ENCODE measurements around the gene ZNF277. TPM values are rescaled to one million over a fixed set of nuclear protein-coding genes. Genes with fewer than 3 reads are reported as not detected.

Gene ZNF277
- total RNA-seq, 6 experiments from 2014 or later, result 11.2 to 20.9 (median 13.1) TPM

- Histone ChIP-seq H3K27ac (peak overlapping the region in 1 of 3 donors; percentile 69), H3K9me3 (no peaks in the 10 kb centered on the region), H3K4me3 (no peak overlapping the region), H3K4me1 (peaks cover 0 to 51% (median 7%) of the 10 kb centered on the region in 4 donors), H3K27me3 (no peaks in the 10 kb centered on the region), H3K36me3 (no peaks in the 10 kb centered on the region)
- intact Hi-C loops (cut with DNase I), result no loop called here
- WGBS (ENCODE audit: insufficient coverage, low coverage, low lambda C conversion rate, missing lambda C conversion rate), result 90% methylated on average over 2 of the region's 2 CpGs
- DNase-seq, result no peak
- ATAC-seq, result peak in 1 of 4 donors; percentile 11
- TF ChIP-seq, protein P1, sequence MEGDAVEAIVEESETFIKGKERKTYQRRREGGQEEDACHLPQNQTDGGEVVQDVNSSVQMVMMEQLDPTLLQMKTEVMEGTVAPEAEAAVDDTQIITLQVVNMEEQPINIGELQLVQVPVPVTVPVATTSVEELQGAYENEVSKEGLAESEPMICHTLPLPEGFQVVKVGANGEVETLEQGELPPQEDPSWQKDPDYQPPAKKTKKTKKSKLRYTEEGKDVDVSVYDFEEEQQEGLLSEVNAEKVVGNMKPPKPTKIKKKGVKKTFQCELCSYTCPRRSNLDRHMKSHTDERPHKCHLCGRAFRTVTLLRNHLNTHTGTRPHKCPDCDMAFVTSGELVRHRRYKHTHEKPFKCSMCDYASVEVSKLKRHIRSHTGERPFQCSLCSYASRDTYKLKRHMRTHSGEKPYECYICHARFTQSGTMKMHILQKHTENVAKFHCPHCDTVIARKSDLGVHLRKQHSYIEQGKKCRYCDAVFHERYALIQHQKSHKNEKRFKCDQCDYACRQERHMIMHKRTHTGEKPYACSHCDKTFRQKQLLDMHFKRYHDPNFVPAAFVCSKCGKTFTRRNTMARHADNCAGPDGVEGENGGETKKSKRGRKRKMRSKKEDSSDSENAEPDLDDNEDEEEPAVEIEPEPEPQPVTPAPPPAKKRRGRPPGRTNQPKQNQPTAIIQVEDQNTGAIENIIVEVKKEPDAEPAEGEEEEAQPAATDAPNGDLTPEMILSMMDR (IDR thresholded peaks at IDR 0.05), result no peak
- no peak for TF ChIP-seq POLR2A (IDR thresholded peaks at IDR 0.05)
Observed at GRCh38 chr7:112212571-112212970, 6.1 kb downstream of the ZNF277 start.

- 75% methylated on average over 1 of the region's 1 CpG for WGBS (ENCODE audit: insufficient coverage, low coverage, low lambda C conversion rate, missing lambda C conversion rate)
- intact Hi-C loops (cut with DNase I), result no loop called here
- no peak overlapping the region for H3K4me3 ChIP-seq
Observed at GRCh38 chr7:112213735-112214134, 7.2 kb downstream of the ZNF277 start.

DNA sequence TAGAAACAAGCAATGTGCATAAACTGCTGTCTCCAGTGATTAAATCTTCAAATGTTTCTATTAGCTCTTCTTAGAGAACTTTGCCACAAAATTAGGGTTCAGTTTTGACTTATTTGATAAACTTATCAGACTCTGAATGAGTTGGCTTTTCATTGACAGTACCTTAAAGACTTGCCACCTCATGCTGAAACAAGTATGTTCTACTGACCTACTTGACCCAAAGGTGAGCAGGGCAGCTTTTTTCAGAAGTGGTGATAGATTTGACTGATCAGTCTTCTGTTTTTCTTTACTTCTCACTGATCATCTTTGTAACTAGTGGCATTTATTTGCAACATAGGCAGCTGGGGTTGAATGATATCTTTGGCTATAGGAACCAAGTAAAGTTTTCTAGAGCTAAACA is 7.8 kb downstream of the ZNF277 start:
- ATAC-seq, result no peak

More at GRCh38 chr7:112213735-112214134, 7.2 kb downstream of the ZNF277 start:
- DNase-seq (no peak), ATAC-seq (no peak)
- Histone ChIP-seq H3K27me3 (no peaks in the 10 kb centered on the region), H3K27ac (no peak overlapping the region), H3K9me3 (no peaks in the 10 kb centered on the region), H3K4me1 (peaks cover 0 to 45% (median 7%) of the 10 kb centered on the region in 4 donors), H3K36me3 (no peaks in the 10 kb centered on the region)
- TF ChIP-seq POLR2A (IDR thresholded peaks at IDR 0.05), result no peak

DNA sequence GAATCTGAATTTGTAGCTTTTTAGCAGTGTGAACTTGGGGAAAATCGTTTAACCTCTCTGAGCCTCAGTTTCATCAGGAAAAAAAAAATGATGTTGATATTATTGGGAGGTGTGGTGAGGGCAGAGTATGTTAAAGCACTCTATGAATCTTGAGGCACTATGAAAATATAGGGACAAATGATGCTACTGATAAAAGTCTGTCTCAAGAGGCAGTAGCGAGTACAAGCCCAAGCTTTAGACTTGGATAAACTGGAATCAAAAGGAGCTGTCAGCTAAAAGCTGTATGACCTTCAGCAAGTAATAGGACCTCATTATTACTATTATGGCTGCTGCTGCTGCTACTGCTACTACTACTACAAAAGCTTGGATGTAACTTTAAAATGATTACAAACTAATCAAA is 8.4 kb downstream of the ZNF277 start:
- TF ChIP-seq, protein P1 (IDR thresholded peaks at IDR 0.05), result no peak
- no peak for TF ChIP-seq POLR2A (IDR thresholded peaks at IDR 0.05)

More for the DNA sequence above, 7.8 kb downstream of the ZNF277 start:
- Histone ChIP-seq H3K36me3 (no peaks in the 10 kb centered on the region), H3K4me3 (no peak overlapping the region), H3K27ac (no peak overlapping the region), H3K27me3 (no peaks in the 10 kb centered on the region), H3K9me3 (no peaks in the 10 kb centered on the region), H3K4me1 (peaks cover 0 to 42% (median 7%) of the 10 kb centered on the region in 4 donors)
- intact Hi-C loops (cut with DNase I), result no loop called here
- TF ChIP-seq, protein P1 (IDR thresholded peaks at IDR 0.05), result no peak
- no peak for TF ChIP-seq POLR2A (IDR thresholded peaks at IDR 0.05)
- DNase-seq, result no peak

GRCh38 chr7:112215787-112216186 is 9.3 kb downstream of the ZNF277 start:
- no peaks in the 10 kb centered on the region for H3K9me3 ChIP-seq
- intact Hi-C loops (cut with DNase I), result no loop called here
- DNase-seq, result no peak
- no peak for ATAC-seq
- no peaks in the 10 kb centered on the region for H3K27me3 ChIP-seq
- no peaks in the 10 kb centered on the region for H3K36me3 ChIP-seq
- WGBS (ENCODE audit: insufficient coverage, low coverage, low lambda C conversion rate, missing lambda C conversion rate), result 68% methylated on average over 4 of the region's 4 CpGs
- TF ChIP-seq, protein P1 (IDR thresholded peaks at IDR 0.05), result no peak
- no peak for TF ChIP-seq POLR2A (IDR thresholded peaks at IDR 0.05)
- H3K4me1 ChIP-seq, result peaks cover 0 to 27% (median 4%) of the 10 kb centered on the region in 4 donors
- no peak overlapping the region for H3K4me3 ChIP-seq
- no peak overlapping the region for H3K27ac ChIP-seq

More for the DNA sequence above, 8.4 kb downstream of the ZNF277 start:
- Histone ChIP-seq H3K4me3 (no peak overlapping the region), H3K9me3 (no peaks in the 10 kb centered on the region), H3K27me3 (no peaks in the 10 kb centered on the region), H3K4me1 (peaks cover 0 to 36% (median 7%) of the 10 kb centered on the region in 4 donors), H3K36me3 (no peaks in the 10 kb centered on the region), H3K27ac (no peak overlapping the region)
- ATAC-seq, result no peak
- WGBS (ENCODE audit: insufficient coverage, low coverage, low lambda C conversion rate, missing lambda C conversion rate), result 91% methylated on average over 1 of the region's 2 CpGs
- no peak for DNase-seq
- intact Hi-C loops (cut with DNase I), result no loop called here
